Measurements from ENCODE around the gene SUGP2.

GRCh38 chr19:19054939-19055440 lies 21.7 kb upstream of the SUGP2 start:
- TF ChIP-seq CTCF (IDR thresholded peaks at IDR 0.05) (no peak), POLR2AphosphoS5 (IDR thresholded peaks at IDR 0.05) (no peak), POLR2A (IDR thresholded peaks at IDR 0.05) (no peak), EP300 (IDR thresholded peaks at IDR 0.05) (no peak)

Measured in stomach (tissue), 4 donors.